Right ventricle myocardium inferior (tissue), 1 donor: Measurements from ENCODE around the gene AFF3. TPM values are rescaled to one million over a fixed set of nuclear protein-coding genes. Genes with fewer than 3 reads are reported as not detected.

ENCODE experiments used
- ATAC-seq: fragments of 200-7000 bp; cut with Tn5 transposase; one replicate; pipeline ENCODE4 v1.9.1; 2020; ENCODE audit warnings: mild to moderate bottlenecking, moderate library complexity
- DNase-seq: peaks from one replicate; pipeline ENCODE4 v3.0.0; 2021; ENCODE audit errors: missing footprints
- intact Hi-C: fragments of 100-400 bp; cut with DNase I; formaldehyde crosslinking; loops from one replicate; pipeline ENCODE4 v1.11.0; 2022
- total RNA-seq: library from RNA; stranded (reverse); fragmentation: NEBNext Ultra II Directional; extraction: Animal tissue kit (Norgen Biotek cat#: 25700); gene quantifications from one replicate; pipeline ENCODE4 v1.2.1, GENCODE V29; 2021
- donor health status: DM: no; HTN: yes; CAD: no; lungs with severe emphysema.

AFF3 gene
- total RNA-seq, 1 donor from 2014 or later, result 6.8 TPM

DNA sequence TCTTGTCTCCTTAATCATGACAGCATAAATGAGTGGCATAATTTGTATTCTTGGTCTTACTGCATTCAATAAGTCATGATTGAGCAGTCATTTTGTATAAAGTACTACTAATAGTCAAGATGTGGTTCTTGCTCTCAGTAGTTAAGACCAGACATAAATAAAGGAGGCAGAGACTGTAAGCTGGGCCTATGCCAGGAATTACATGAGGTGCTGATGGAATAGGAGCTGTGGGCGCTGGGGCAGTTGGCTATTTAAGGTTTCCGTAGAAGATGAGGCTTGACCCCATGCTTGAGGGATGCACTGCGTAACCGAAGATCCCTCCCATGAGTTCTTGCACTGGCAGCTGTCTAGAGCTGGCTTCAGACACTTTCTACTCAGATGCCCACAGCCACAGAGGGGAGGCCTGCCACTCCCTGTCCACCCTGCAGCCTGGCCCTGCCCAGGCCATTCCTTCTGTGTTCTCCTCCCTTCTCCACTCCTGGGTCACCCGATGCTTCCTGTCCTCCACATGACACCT is 501.7 kb downstream of the AFF3 start:
- intact Hi-C loops, result no loop called here
- no peak for DNase-seq
- ATAC-seq, result no peak

DNA sequence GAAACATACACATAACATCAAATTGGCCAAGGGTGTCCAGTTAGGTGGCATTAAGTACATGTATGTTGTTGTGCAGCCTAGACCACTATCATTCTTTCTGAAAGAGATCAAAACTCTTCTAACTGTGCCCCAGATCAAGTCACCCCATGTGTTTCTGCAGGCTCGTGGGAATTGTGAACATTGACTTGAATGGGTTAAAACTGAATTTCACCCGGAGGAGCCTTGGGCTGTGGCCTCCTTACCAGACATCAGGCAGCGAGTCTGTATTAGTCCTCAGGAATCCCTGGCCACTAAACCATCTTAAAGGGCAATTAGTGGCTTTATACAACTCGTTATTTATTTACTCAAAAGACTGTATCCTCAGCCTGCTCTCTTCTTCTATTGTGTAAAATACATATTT is 503.6 kb downstream of the AFF3 start:
- ATAC-seq (no peak), DNase-seq (no peak)
- intact Hi-C loops, result loop anchor here (5.0 kb wide), 1 partner anchor 74 kb away; no protein-coding TSS in a partner anchor

DNA sequence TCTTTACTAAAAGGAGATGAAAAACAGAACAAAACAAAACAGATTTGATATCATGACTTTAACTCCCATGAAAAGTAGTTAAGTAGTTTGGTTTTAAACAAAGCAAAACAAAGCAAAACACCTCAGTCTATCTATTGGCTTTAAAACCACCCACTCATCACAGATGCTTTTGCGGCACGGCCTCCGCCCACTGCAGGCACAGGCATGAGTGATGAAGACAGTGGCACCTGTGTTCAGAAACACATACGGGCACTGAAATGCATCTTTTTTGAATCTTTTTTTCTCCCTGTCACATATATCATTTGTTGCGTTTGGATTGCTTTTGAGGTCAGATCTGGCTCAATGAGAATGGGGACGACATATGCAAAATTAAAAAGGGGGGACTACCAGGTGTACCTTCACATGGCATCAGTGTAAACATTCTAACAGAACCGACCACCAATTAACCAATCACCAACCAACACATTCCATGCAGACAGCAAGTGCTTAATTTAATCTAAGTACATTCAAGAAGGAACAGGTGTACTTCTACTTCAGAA is 505.2 kb downstream of the AFF3 start:
- intact Hi-C loops, result loop anchor here (5.0 kb wide), 1 partner anchor 75 kb away; no protein-coding TSS in a partner anchor
- ATAC-seq (no peak), DNase-seq (no peak)

DNA sequence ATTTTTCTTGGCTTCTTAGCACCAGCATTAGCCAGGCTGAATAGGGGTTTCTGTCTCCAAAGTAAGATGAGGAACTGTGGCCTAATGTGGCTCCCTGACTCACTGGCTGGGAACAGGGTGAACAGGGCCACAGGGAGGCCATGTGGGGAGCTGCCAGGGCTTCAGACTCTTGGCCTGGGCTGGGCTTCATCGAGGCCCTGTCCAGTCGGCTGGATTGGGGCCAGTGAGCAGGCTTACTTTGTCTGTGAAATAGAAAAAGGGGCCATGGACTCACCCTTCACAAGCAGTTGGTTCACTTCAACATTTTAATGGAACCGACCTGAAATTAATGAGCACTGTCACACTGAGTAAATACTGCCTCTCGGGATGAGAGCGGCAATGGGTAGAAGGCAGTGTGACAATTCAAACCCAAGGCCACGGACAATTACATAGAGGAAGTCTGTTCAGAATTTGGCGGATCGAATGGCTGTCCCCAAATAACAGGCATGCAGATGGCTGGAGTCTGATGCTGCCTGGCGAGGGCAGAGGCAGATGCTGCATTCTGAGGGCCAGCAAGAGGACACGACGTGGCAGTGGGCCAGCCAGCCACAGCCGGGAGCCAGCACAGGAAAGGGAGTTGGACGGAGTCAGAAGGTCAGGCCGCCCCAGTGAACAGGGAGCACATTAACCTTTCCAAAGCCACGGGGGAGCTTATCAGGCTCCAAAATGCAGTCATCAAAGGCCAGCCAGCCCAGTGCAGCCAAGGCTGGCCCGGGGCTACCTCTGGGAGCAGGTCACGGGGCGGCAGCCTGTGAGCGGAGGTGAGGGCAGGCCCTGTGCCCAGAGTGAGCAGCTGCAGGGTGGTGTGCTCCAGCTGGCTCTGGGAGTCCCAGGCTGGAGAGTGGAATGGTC is 506.0 kb downstream of the AFF3 start:
- intact Hi-C loops, result loop anchor here (5.0 kb wide), 1 partner anchor 76 kb away; no protein-coding TSS in a partner anchor
- ATAC-seq, result peak; percentile 96
- DNase-seq, result peak; percentile 93

DNA sequence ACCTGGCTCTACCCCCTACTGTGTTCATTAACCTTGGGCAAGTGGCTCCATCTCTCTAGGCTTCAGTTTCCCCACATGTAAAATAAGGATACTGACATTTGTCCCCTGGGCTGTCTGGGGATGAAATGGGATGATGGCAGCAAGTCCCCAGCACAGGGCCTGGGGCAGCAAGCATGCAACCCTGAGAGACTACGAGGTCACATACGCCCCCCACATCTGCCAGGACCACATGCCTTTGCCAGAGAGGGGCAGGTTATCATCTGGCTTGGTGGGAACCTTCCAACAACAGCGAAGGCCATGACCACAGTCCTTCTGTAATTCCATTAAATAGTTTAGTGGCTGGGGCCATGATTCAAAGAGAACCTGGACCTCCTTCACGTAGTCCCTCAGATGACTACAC is 506.7 kb downstream of the AFF3 start:
- no peak for DNase-seq
- intact Hi-C loops, result loop anchor here (5.0 kb wide), 1 partner anchor 77 kb away; no protein-coding TSS in a partner anchor

DNA sequence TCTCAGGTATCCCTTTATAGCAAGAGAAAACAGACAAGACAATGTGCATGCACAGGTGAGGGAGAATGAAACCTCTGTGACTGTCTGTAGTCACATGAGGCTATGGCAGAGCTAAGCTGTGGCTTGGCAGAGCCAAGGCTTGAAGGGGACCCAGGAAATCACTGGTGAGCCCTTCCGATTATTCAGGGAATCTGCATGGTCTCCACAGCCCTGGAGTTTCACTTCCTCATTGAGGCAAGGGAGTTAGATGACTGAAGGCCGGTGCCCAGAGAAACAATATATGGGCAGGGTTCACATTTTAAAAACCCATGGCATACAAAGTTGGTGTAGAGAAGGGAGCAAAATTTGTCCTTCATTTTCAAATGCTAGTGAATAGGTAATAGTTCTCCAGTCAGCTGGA is 508.2 kb downstream of the AFF3 start:
- DNase-seq (no peak), ATAC-seq (no peak)
- intact Hi-C loops, result no loop called here

More for the DNA sequence above, 506.7 kb downstream of the AFF3 start:
- ATAC-seq, result no peak

DNA sequence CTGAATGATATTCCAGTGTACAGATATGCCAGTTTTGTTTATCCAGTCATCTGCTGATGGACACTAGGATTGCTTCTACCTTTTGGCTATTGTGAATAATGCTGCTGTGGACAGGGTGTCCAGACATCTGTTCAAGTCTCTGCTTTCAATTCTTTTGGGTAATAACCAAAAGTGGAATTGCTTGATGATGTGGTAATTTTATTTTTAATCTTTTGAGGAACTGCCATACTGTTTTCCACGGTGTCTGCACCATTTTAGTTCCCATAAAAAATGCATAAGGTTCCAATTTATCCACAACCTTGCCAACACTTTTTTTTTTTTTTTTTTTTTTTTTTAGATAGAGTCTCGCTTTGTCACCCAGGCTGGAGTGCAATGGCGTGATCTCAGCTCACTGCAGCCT is 510.7 kb downstream of the AFF3 start:
- intact Hi-C loops, result no loop called here
- ATAC-seq (no peak), DNase-seq (no peak)

DNA sequence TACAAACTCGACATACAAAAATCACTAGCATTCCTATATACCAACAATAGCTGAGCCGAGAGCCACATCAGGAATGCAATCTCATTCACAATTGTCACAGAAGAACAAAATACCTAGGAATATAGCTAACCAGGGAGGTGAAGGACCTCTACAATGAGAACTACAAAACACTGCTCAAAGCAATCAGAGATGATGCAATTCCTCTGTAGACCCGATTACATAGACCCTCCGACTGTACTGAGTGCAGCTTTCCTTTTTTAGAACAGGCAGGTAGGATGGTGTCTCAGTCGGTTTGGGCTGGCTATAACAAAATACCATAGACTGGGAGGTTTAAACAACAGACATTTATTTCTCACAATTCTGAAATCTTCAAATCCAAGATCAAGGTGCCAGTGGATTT is 513.1 kb downstream of the AFF3 start:
- DNase-seq (no peak), ATAC-seq (no peak)
- intact Hi-C loops, result no loop called here

DNA sequence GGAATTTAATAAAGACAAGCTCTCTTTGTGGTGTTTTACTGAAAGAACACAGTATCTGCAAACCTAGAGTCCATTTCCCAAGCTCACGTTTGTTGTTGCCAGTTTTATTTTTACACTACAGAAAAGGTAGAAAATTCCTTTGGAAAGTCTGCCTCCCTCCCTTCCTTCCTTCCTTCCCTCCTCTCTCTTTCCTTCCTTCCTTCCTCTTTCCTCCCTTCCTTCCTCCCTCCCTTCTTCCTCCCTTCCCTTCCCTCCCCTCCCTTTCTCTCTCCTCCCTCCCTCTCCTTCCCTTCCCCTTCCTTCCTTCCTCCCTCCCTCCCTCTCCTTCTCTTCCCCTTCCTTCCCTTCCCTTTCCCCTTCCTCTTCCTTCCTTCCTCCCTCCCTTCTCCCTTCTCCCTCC is 516.2 kb downstream of the AFF3 start:
- DNase-seq (no peak), ATAC-seq (no peak)
- intact Hi-C loops, result no loop called here

DNA sequence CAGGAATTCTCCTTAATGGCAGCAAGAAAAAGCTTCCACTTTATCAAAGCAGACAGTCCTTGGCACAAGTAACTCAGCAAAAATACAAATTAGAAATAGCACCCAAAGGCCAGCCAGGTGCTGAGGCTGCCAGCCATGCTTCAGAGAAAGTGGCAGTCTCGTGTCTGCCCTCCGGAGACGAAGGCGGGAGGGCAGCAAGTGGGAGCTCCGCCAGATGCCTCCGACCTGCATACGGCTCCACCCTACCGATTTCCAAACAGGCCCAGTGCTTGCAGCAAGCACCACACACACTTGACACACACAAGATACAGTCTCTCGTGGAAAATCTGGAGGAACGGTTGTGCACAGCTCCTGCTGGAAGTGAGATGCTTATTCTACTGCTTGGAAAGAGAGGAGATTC is 517.7 kb downstream of the AFF3 start:
- intact Hi-C loops, result no loop called here
- DNase-seq (no peak), ATAC-seq (peak; percentile 67)

DNA sequence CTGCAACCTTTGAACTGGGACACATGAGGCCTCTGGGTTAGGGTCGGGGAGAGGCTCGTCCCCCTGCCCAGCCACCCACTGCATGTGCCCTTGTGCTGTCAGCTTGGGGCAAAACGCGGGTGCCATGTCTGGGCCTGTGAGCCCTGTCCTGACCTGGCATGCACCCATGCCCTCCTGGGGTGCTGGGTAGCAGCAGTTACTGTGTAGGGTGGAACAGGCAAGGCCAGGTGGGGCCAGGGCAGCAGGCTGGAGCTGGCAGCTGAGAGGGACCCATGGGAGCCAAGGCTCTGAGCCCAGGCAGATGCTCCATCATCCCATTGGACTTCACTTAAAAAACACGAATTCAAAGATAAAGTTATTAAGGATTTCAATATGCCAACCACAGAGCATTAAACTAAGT is 518.8 kb downstream of the AFF3 start:
- intact Hi-C loops, result no loop called here
- DNase-seq (no peak), ATAC-seq (no peak)

DNA sequence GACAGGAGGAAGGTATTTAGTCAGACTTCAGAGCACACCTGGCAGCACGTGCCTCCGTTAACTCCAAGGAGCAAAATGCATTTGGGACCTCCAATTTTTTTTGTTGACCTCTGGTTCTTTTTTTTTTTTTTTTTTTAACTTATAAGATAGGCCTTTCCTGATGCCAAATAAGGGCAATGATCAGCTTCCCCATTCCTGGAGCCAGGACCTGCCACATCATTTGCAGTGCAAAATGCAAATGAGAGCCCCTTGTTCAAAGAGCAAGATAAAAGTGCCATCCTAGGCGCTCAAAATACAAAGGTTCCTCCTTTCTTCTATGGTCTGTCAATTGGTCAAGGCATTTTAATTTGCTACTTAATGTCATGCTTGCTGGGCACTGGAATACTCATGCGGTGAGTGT is 519.4 kb downstream of the AFF3 start:
- DNase-seq (no peak), ATAC-seq (no peak)
- intact Hi-C loops, result no loop called here

DNA sequence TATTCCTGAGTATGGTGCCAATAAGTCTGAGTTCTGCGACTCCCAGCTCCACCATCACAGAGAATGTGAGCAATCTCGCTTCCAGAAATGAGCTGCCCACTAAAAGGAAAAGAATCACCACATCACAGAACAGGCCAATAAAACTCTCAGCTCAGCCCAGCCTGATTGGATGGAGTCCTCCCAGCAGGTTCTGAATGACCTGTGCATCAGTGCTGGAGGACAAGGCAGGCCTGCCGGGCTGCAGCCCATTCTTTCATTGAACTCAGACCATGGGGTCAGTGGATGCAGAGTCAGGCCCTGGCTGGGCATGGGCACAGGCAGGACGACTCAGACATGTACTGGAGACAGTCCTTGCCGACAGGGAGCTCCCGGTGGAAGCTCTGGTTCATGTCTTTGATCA is 519.9 kb downstream of the AFF3 start:
- no peak for DNase-seq
- no peak for ATAC-seq
- intact Hi-C loops, result no loop called here

DNA sequence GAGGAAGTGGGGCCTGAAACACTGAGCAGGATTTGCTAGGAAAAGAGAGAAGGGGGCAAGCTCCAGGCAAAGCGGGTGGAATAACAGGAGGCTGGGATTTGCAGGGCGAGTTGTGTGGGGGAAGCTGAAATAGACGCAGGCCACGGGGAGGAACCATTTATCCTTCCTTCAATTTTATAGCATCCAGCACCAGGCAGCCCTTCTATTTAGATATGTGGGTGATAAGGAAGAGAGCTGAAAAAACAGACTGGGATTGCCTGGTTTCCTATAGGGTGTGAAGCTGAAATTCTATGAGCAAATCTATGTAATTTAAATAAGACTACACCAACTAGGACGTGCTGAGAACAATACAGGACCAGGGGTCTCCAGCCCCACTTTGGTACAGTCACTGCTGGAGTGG is 520.6 kb downstream of the AFF3 start:
- ATAC-seq (no peak), DNase-seq (no peak)
- intact Hi-C loops, result no loop called here

DNA sequence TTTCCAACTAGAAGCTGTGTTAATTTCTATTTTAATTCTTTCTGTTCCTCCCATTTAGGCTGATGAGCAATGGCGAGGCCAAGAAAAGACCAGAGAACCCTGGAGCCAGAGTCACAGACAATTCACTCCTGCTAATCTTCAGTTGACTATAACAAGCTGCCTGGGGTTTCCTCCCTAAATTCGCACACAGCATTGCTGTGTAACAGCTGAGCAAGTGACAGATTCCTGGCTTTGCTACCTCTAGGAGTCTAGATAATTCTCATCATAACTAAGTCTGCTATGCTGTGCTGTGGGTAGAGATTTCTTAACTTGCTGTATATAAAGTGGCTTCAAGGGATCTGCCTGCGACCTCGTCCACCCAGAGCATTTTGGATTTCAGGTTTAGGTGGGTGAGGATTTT is 521.3 kb downstream of the AFF3 start:
- DNase-seq, result no peak
- peak; percentile 69 for ATAC-seq
- intact Hi-C loops, result no loop called here

DNA sequence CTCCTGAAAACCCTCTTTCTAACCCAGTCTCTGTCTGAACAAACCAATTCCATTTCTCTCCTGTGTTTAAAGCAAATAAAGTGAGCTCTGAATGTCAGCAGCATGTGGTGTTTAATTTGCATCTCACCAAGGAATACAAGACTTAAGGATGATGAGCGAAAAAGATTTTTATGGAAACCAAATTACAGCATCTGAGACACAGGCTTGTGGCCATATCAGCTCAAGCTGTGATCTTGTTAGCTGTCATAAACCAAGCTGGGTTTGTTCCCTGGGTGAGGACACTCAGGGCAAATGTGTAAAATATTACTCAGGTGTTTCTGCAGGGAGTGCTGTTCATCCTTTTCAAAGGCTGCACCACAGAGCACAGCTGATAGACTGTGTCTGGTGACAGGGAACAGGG is 523.2 kb downstream of the AFF3 start:
- DNase-seq (no peak), ATAC-seq (no peak)
- intact Hi-C loops, result no loop called here

DNA sequence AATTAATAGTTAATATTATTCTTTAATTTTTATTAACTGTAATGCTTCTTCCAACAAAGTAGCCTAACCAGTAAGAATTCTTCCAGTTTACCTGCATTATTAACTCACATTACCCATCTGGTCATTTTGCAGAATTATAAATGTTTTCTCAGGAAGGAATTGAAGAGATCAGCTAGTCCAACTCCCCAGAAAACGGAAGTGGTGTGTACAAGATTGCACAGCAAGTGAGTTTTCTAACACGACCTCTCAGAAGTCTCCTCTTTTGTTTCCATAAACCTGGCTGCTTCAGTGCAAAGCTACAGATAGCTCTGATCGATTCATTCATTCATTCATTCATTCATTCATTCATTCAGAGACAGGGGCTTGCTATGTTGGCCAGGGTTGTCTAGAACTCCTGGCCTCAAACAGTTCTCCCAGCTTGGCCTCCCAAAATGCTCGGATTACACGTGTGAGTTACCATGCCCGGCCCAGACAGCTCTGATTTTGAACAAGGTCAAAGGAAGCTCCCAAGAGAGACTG is 523.8 kb downstream of the AFF3 start:
- no peak for ATAC-seq
- no peak for DNase-seq

DNA sequence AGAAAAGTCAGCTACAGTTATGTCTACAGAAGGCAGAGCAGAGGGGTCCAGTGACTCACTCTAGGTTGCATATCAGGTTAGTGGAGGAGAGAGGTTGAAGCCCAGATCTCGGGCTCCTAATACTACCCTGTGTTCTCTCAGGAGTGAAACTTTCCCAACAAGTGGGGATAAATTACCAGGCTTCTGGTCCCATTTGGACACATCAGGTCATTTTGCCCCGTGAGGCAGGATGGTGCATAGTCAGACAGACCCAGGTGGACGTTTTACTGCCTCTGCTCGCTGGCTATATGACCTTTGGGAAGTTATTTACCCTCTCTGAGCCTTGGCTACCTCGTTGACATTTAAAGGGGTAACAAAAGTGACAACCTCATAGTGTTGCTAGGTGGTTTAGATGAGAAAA is 524.6 kb downstream of the AFF3 start:
- DNase-seq (no peak), ATAC-seq (no peak)
- intact Hi-C loops, result no loop called here

More for the DNA sequence above, 523.8 kb downstream of the AFF3 start:
- intact Hi-C loops, result no loop called here

DNA sequence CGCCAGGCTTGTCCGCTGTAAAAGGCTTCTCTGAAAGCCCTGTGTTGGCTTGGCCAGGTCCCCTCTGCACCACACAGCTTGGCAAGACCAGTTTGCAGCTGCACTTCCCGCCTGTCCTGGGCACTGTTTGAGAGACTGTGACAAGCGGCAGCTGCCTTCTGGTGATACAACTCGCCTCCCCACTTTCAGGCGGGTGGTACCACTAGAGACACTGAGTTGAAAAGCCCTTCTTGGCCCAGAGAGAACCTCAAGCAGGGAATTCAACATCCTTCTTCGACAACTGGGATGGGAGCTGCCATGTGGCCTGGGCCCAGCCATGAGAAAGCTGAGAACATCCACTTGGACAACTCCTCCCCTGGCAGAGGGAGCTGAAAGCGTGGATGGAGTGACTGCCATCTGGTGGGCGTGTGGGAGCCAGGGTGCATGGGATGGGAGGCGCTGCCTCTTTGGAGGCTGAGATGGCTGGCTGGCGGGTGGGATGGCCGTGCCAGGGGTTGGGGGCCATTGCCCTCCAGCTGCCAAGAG is 527.1 kb downstream of the AFF3 start:
- ATAC-seq, result no peak
- no peak for DNase-seq
- intact Hi-C loops, result no loop called here

DNA sequence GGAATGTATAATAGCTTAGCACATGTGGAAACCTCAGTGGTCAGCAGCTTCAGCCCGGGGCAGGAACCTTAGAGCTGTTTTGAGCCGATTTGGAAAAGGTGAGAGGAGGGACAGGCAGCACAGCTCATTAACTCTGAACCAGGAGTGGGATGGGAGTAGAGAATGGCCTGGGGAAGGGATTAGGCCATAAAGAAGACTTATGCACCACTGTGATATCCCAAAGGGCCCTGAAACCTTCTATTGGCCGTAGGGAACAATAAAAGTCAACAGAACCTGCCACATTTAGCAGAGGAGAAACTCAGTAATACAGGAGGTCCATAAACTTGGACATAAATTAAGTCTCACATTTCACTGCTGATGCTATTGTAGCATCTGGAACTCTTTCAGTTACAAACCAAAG is 528.4 kb downstream of the AFF3 start:
- DNase-seq (no peak), ATAC-seq (no peak)
- intact Hi-C loops, result no loop called here
